Measurements from ENCODE around the gene SRMS. TPM values are rescaled to one million over a fixed set of nuclear protein-coding genes. Genes with fewer than 3 reads are reported as not detected.

Gene SRMS
- total and polyA plus RNA-seq, 2 of the 13 experiments (the other 11 are each of a cell fraction or from before 2014, with no cell fraction given): not detected

DNA sequence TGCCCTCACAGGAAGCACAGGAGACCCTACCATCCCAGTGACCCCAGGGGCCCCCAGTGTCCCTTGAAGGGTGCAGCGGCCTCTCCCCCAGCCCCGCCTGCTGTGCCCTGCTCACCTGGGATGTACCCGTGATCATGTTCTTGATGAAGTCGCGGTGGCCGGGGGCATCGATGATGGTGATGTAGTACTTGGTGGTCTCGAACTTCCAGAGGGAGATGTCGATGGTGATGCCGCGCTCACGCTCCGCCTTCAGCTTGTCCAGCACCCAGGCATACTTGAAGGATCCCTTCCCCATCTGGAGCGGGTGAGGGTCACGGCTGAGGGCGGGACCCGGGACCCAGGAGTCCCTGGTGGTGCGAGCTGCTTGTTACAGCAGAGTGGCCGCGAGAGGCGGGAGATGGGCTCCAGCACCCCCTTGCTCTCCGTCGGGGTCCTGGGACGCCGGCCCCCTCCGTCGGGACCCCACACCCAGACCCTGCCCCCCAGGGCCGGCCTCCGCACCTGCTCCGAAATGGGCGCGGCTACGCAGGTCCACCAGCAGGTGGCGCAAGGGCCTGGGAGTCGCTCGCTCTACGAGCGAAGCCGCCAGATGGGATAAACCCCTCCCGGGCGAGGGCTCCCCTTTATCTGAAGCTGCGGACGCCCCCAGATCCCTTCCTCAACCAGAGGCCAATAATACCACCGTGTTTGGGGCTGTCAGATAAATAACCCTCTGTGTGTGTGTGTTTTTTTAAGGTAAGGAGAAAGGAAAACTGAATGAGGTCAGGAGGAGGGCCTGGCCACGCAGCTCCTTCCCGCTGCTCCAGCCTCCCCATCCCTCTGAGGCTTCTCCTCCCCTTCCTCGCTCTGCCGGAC, 51.6 kb downstream of the SRMS start (continued):
- TF ChIP-seq, protein P1, sequence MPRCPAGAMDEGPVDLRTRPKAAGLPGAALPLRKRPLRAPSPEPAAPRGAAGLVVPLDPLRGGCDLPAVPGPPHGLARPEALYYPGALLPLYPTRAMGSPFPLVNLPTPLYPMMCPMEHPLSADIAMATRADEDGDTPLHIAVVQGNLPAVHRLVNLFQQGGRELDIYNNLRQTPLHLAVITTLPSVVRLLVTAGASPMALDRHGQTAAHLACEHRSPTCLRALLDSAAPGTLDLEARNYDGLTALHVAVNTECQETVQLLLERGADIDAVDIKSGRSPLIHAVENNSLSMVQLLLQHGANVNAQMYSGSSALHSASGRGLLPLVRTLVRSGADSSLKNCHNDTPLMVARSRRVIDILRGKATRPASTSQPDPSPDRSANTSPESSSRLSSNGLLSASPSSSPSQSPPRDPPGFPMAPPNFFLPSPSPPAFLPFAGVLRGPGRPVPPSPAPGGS (CRISPR knock-in tag; IDR thresholded peaks at IDR 0.05): no peak
- TF ChIP-seq HNRNPH1 (optimal IDR thresholded peaks at IDR 0.05; ENCODE audit: low read depth, low read length) (no peak), ZNF468 (CRISPR knock-in tag; IDR thresholded peaks at IDR 0.05) (no peak), ZNF317 (CRISPR knock-in tag; IDR thresholded peaks at IDR 0.05) (no peak), GABPB1 (CRISPR knock-in tag; IDR thresholded peaks at IDR 0.05) (peak; percentile 55; the same call in 1 of the 2 replicates), ZFY (CRISPR knock-in tag; IDR thresholded peaks at IDR 0.05) (no peak; the same call in 1 of the 2 replicates), U2AF2 (IDR thresholded peaks at IDR 0.05; ENCODE audit: low read depth, low read length) (no peak), JUND (CRISPR knock-in tag; IDR thresholded peaks at IDR 0.05) (no peak), SNAI1 (CRISPR knock-in tag; IDR thresholded peaks at IDR 0.05; ENCODE audit: borderline replicate concordance) (no peak), ZNF549 (CRISPR knock-in tag; IDR thresholded peaks at IDR 0.05) (no peak), ZNF337 (CRISPR knock-in tag; IDR thresholded peaks at IDR 0.05; ENCODE audit: borderline replicate concordance, low read depth) (no peak), ZNF772 (CRISPR knock-in tag; IDR thresholded peaks at IDR 0.05) (0 out of 2 replicates have a peak, but pooled peaks have one; percentile 27), ZBTB7B (CRISPR knock-in tag; IDR thresholded peaks at IDR 0.05) (peak; percentile 74), NFKB2 (CRISPR knock-in tag; IDR thresholded peaks at IDR 0.05; ENCODE audit: borderline replicate concordance) (no peak; the same call in 1 of the 2 replicates), NKX3-1 (CRISPR knock-in tag; IDR thresholded peaks at IDR 0.05) (no peak)
- TF ChIP-seq, protein P2, sequence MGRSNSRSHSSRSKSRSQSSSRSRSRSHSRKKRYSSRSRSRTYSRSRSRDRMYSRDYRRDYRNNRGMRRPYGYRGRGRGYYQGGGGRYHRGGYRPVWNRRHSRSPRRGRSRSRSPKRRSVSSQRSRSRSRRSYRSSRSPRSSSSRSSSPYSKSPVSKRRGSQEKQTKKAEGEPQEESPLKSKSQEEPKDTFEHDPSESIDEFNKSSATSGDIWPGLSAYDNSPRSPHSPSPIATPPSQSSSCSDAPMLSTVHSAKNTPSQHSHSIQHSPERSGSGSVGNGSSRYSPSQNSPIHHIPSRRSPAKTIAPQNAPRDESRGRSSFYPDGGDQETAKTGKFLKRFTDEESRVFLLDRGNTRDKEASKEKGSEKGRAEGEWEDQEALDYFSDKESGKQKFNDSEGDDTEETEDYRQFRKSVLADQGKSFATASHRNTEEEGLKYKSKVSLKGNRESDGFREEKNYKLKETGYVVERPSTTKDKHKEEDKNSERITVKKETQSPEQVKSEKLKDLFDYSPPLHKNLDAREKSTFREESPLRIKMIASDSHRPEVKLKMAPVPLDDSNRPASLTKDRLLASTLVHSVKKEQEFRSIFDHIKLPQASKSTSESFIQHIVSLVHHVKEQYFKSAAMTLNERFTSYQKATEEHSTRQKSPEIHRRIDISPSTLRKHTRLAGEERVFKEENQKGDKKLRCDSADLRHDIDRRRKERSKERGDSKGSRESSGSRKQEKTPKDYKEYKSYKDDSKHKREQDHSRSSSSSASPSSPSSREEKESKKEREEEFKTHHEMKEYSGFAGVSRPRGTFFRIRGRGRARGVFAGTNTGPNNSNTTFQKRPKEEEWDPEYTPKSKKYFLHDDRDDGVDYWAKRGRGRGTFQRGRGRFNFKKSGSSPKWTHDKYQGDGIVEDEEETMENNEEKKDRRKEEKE (IDR thresholded peaks at IDR 0.05): no peak
- TF ChIP-seq, protein P3, sequence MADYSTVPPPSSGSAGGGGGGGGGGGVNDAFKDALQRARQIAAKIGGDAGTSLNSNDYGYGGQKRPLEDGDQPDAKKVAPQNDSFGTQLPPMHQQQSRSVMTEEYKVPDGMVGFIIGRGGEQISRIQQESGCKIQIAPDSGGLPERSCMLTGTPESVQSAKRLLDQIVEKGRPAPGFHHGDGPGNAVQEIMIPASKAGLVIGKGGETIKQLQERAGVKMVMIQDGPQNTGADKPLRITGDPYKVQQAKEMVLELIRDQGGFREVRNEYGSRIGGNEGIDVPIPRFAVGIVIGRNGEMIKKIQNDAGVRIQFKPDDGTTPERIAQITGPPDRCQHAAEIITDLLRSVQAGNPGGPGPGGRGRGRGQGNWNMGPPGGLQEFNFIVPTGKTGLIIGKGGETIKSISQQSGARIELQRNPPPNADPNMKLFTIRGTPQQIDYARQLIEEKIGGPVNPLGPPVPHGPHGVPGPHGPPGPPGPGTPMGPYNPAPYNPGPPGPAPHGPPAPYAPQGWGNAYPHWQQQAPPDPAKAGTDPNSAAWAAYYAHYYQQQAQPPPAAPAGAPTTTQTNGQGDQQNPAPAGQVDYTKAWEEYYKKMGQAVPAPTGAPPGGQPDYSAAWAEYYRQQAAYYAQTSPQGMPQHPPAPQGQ (CRISPR knock-in tag; IDR thresholded peaks at IDR 0.05; ENCODE audit: borderline replicate concordance): no peak
- TF ChIP-seq, protein P4, sequence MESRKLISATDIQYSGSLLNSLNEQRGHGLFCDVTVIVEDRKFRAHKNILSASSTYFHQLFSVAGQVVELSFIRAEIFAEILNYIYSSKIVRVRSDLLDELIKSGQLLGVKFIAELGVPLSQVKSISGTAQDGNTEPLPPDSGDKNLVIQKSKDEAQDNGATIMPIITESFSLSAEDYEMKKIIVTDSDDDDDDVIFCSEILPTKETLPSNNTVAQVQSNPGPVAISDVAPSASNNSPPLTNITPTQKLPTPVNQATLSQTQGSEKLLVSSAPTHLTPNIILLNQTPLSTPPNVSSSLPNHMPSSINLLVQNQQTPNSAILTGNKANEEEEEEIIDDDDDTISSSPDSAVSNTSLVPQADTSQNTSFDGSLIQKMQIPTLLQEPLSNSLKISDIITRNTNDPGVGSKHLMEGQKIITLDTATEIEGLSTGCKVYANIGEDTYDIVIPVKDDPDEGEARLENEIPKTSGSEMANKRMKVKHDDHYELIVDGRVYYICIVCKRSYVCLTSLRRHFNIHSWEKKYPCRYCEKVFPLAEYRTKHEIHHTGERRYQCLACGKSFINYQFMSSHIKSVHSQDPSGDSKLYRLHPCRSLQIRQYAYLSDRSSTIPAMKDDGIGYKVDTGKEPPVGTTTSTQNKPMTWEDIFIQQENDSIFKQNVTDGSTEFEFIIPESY (CRISPR knock-in tag; IDR thresholded peaks at IDR 0.05): no peak
- TF ChIP-seq, protein P5, sequence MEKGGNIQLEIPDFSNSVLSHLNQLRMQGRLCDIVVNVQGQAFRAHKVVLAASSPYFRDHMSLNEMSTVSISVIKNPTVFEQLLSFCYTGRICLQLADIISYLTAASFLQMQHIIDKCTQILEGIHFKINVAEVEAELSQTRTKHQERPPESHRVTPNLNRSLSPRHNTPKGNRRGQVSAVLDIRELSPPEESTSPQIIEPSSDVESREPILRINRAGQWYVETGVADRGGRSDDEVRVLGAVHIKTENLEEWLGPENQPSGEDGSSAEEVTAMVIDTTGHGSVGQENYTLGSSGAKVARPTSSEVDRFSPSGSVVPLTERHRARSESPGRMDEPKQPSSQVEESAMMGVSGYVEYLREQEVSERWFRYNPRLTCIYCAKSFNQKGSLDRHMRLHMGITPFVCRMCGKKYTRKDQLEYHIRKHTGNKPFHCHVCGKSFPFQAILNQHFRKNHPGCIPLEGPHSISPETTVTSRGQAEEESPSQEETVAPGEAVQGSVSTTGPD (CRISPR knock-in tag; IDR thresholded peaks at IDR 0.05): no peak
